ENCODE data around the gene HPS1. TPM values are rescaled to one million over a fixed set of nuclear protein-coding genes. Genes with fewer than 3 reads are reported as not detected.

The HPS1 gene
- total and polyA plus RNA-seq, 10 of the 15 experiments (the other 5 are each of a cell fraction or from before 2014, with no cell fraction given) = 27.1 to 138 (median 54.8) TPM

GRCh38 chr10:98403812-98404504 lies 42.8 kb downstream of the HPS1 start (continued):
- no peak for TF ChIP-seq HSF1 (IDR thresholded peaks at IDR 0.05; ENCODE audit: low read depth, low read length)
- no peak for TF ChIP-seq ZNF207 (IDR thresholded peaks at IDR 0.05; ENCODE audit: borderline replicate concordance)
- peak; percentile 94 for TF ChIP-seq PKNOX1 (IDR thresholded peaks at IDR 0.05)
- TF ChIP-seq JUNB (IDR thresholded peaks at IDR 0.05) = peak; percentile 78
- no peak for TF ChIP-seq NFYA (IDR thresholded peaks at IDR 0.05; ENCODE audit: borderline replicate concordance, low read depth, low read length)
- no peak for TF ChIP-seq GABPA (IDR thresholded peaks at IDR 0.05; ENCODE audit: low read depth)
- TF ChIP-seq NFXL1 (IDR thresholded peaks at IDR 0.05; ENCODE audit: borderline replicate concordance) = no peak
- TF ChIP-seq RB1 (IDR thresholded peaks at IDR 0.05; ENCODE audit: borderline replicate concordance) = no peak
- TF ChIP-seq EP300 (IDR thresholded peaks at IDR 0.05; ENCODE audit: borderline replicate concordance in 1 of 2, control insufficient read depth in 1 of 2, low read depth in 2 of 2, low read length in 2 of 2) = no peak
- no peak for TF ChIP-seq NFYB (IDR thresholded peaks at IDR 0.05; ENCODE audit: insufficient read depth, low read depth, low read length)
- TF ChIP-seq HCFC1 (IDR thresholded peaks at IDR 0.05; ENCODE audit: low read length) = no peak
- no peak for TF ChIP-seq USF2 (IDR thresholded peaks at IDR 0.05; ENCODE audit: borderline replicate concordance, low read depth, low read length)
- no peak for TF ChIP-seq CHD2 (IDR thresholded peaks at IDR 0.05; ENCODE audit: borderline replicate concordance, low read depth, low read length)
- TF ChIP-seq ZSCAN29 (IDR thresholded peaks at IDR 0.05) = no peak
- no peak for TF ChIP-seq CHD4 (IDR thresholded peaks at IDR 0.05)
- TF ChIP-seq SREBF2 (IDR thresholded peaks at IDR 0.05; ENCODE audit: low read length) = no peak
- no peak for TF ChIP-seq NBN (IDR thresholded peaks at IDR 0.05)
- TF ChIP-seq RCOR1 (conservative IDR thresholded peaks at IDR 0.05; ENCODE audit: low read depth, low read length) = 0 out of 2 replicates have a peak, but pooled peaks have one; percentile 59
- peak; percentile 4; the same call in 1 of the 2 replicates for TF ChIP-seq RUNX3 (IDR thresholded peaks at IDR 0.05; ENCODE audit: low read length)
- TF ChIP-seq E4F1 (IDR thresholded peaks at IDR 0.05; ENCODE audit: borderline replicate concordance, partially characterized antibody) = no peak
- TF ChIP-seq SPI1 (IDR thresholded peaks at IDR 0.05; ENCODE audit: borderline replicate concordance, insufficient read depth, low read depth, low read length) = no peak
- TF ChIP-seq ZNF24 (IDR thresholded peaks at IDR 0.05) = no peak
- TF ChIP-seq ZNF622 (IDR thresholded peaks at IDR 0.05) = no peak
- peak; percentile 56; the same call in 1 of the 2 replicates for TF ChIP-seq MEF2A (IDR thresholded peaks at IDR 0.05; ENCODE audit: insufficient read depth, low read depth, low read length)
- no peak for TF ChIP-seq ATF3 (IDR thresholded peaks at IDR 0.05; ENCODE audit: borderline replicate concordance, extremely low read depth, low read depth, low read length)
- TF ChIP-seq BRCA1 (IDR thresholded peaks at IDR 0.05; ENCODE audit: low read depth, low read length) = no peak
